CD4-positive, alpha-beta T cell treated with Interleukin-4 for 4 hours (primary cell): ENCODE results near the gene LTBP2.

Experiments
- DNase-seq: peaks from one replicate; pipeline ENCODE4 v3.0.0-alpha.2; 2020

Gene LTBP2

GRCh38 chr14:74587363-74587707, 24.7 kb downstream of the LTBP2 start:
- no peak for DNase-seq

- no peak for DNase-seq
These were observed 25.2 kb downstream of the LTBP2 start for GRCh38 chr14:74586681-74587362.

GRCh38 chr14:74585406-74586335, 26.4 kb downstream of the LTBP2 start:
- no peak for DNase-seq

GRCh38 chr14:74584951-74585350, 27.1 kb downstream of the LTBP2 start:
- DNase-seq = no peak

GRCh38 chr14:74583689-74584434, 28.2 kb downstream of the LTBP2 start:
- no peak for DNase-seq

- no peak for DNase-seq
These were observed 29.0 kb downstream of the LTBP2 start for GRCh38 chr14:74582910-74583581.

GRCh38 chr14:74580275-74580672, 31.8 kb downstream of the LTBP2 start:
- DNase-seq = no peak

GRCh38 chr14:74579447-74580274, 32.4 kb downstream of the LTBP2 start:
- DNase-seq = peak; percentile 13

- DNase-seq = no peak
These were observed 33.6 kb downstream of the LTBP2 start for GRCh38 chr14:74578479-74578878.

- DNase-seq = no peak
These were observed 34.1 kb downstream of the LTBP2 start for GRCh38 chr14:74577948-74578275.

- DNase-seq = no peak
These were observed 34.6 kb downstream of the LTBP2 start for GRCh38 chr14:74577247-74577947.

GRCh38 chr14:74575936-74576335, 36.1 kb downstream of the LTBP2 start:
- no peak for DNase-seq

- no peak for DNase-seq
These were observed 36.5 kb downstream of the LTBP2 start for GRCh38 chr14:74575507-74575906.

- no peak for DNase-seq
These were observed 37.3 kb downstream of the LTBP2 start for GRCh38 chr14:74574706-74575105.

GRCh38 chr14:74574090-74574433, 38.0 kb downstream of the LTBP2 start:
- DNase-seq = peak; percentile 59

- DNase-seq = no peak
These were observed 38.5 kb downstream of the LTBP2 start for GRCh38 chr14:74573421-74574089.

- DNase-seq = no peak
These were observed 39.2 kb downstream of the LTBP2 start for GRCh38 chr14:74572726-74573301.

GRCh38 chr14:74571901-74572725, 39.9 kb downstream of the LTBP2 start:
- peak; percentile 10 for DNase-seq

GRCh38 chr14:74571441-74571841, 40.6 kb downstream of the LTBP2 start:
- no peak for DNase-seq

GRCh38 chr14:74570696-74571095, 41.3 kb downstream of the LTBP2 start:
- DNase-seq = no peak
